Nephron (organoid): Measurements from ENCODE around the gene GNB1.

Source experiments
- H3K27ac Mint-ChIP-seq, 3 experiments: 2 replicates each; pipeline ENCODE4 v1.8.0; 2020; ENCODE audit warnings: mixed read lengths in 3 of 3, mild to moderate bottlenecking in 2 of 3, moderate library complexity in 1 of 3
- H3K27me3 Mint-ChIP-seq: 2 replicates; pipeline ENCODE4 v1.8.0; 2021; ENCODE audit warnings: low read depth, mild to moderate bottlenecking, moderate library complexity, mixed read lengths
- H3K36me3 Mint-ChIP-seq: 2 replicates; pipeline ENCODE4 v1.8.0; 2020; ENCODE audit warnings: low read depth, mixed read lengths
- H3K4me1 Mint-ChIP-seq: 2 replicates; pipeline ENCODE4 v1.8.0; 2020; ENCODE audit warnings: mixed read lengths
- H3K4me3 Mint-ChIP-seq, 3 experiments: 2 replicates each; pipeline ENCODE4 v1.8.0; 2020; ENCODE audit warnings: mild to moderate bottlenecking in 3 of 3, mixed read lengths in 3 of 3, moderate library complexity in 2 of 3
- H3K9me3 Mint-ChIP-seq: 2 replicates; pipeline ENCODE4 v1.8.0; 2020; ENCODE audit warnings: mixed read lengths
- TF ChIP-seq, protein P1 (sequence below), 3 experiments: fragments of 200-600 bp; sonication (generic); IDR thresholded peaks; one replicate each; pipeline ENCODE4 v1.5.0; 2021; ENCODE audit warnings: antibody characterized with exemption in 3 of 3; ENCODE audit not compliant: unreplicated experiment in 3 of 3

GNB1 gene

DNA sequence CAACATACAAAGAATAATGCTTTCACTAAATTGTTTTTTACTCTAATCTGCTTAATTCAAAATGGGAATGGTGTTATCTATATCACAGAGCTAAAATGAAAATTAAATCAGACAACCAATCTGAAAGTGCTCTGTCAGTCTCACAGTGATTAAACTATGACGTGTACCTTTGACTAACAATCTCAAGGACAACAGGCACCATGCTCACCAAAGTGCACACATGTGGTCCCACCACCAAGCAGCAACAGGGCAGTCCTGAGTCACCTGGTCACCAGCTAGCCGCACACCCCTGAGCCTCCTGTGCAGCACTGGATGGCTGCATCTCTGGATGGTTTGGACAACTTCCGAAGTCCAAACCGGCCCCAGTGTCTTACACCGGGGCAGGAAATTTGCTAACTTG is 58.1 kb downstream of the GNB1 start:
- Mint-ChIP-seq H3K9me3 (no peaks in the 10 kb centered on the region), H3K27me3 (no peaks in the 10 kb centered on the region), H3K36me3 (peaks cover 66% of the 10 kb centered on the region), H3K4me3 (no peak overlapping the region), H3K27ac (peak overlapping the region in 2 of 3 experiments; percentile 56 to 61), H3K4me1 (peaks cover 17% of the 10 kb centered on the region)
- TF ChIP-seq, protein P1, sequence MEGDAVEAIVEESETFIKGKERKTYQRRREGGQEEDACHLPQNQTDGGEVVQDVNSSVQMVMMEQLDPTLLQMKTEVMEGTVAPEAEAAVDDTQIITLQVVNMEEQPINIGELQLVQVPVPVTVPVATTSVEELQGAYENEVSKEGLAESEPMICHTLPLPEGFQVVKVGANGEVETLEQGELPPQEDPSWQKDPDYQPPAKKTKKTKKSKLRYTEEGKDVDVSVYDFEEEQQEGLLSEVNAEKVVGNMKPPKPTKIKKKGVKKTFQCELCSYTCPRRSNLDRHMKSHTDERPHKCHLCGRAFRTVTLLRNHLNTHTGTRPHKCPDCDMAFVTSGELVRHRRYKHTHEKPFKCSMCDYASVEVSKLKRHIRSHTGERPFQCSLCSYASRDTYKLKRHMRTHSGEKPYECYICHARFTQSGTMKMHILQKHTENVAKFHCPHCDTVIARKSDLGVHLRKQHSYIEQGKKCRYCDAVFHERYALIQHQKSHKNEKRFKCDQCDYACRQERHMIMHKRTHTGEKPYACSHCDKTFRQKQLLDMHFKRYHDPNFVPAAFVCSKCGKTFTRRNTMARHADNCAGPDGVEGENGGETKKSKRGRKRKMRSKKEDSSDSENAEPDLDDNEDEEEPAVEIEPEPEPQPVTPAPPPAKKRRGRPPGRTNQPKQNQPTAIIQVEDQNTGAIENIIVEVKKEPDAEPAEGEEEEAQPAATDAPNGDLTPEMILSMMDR (IDR thresholded peaks at IDR 0.05; ENCODE audit: unreplicated experiment in 3 of 3): no peak

DNA sequence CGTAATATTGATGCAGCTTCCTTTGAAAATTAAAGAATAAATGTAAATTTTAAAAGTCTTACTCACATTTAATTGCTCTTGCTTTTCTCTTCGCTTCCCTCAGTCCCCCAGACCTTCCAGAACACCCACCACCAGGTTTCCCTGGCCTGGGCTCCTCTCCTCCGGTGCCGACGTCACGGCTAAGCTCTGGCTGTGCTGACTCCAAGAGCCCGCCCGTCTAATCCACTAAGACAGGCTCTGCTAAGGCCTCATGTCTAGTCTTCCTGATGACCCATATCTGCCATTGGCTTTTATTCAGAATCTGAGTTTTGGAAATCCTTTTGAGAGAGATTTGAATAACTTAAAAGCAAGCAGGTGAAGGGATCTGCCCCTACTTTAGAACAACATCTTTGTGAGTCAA is 58.7 kb downstream of the GNB1 start:
- H3K27ac Mint-ChIP-seq: peak overlapping the region in 2 of 3 experiments; percentile 2 to 5
- H3K36me3 Mint-ChIP-seq: peaks cover 60% of the 10 kb centered on the region
- TF ChIP-seq, protein P1 (IDR thresholded peaks at IDR 0.05; ENCODE audit: unreplicated experiment in 3 of 3): no peak

DNA sequence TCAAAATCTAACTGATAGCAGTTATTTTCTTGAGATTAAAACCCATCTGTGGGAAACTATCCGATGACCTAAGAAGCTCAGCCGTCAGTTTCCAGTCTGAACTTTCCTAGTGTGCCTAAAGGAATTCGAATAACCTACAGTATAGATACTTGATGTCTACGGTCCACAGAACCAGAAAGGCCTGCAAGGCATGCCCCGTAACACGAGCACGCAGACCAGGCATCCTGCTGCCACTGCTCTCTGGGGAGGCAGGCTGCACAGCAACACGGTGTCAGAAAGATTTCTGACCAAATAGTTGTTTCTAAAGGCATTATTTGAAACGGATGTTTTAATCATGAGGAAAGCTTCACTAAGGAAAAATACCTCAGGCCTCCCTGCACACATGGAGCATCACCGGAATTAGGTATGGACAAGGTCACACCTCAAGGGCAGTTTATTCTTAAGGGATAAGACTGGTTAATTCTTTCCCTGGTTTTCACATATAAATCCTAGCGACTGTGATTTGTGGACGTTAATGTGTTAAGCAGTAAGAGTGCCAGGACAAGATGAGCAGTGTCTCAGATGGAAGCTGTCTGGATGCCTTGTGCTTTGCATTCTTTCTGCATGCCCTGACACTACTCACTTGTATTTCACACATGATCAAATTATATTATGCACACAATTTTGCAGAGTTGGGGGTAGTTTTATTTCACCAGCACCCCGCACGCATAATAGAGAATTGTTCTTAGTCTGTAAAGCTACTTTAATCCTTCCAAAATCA is 63.6 kb downstream of the GNB1 start:
- Mint-ChIP-seq H3K4me1 (peaks cover 5% of the 10 kb centered on the region), H3K27ac (peak overlapping the region; percentile 56 to 71 (median 58)), H3K4me3 (no peak overlapping the region), H3K27me3 (no peaks in the 10 kb centered on the region), H3K36me3 (peaks cover 48% of the 10 kb centered on the region), H3K9me3 (no peaks in the 10 kb centered on the region)
- TF ChIP-seq, protein P1 (IDR thresholded peaks at IDR 0.05; ENCODE audit: unreplicated experiment in 3 of 3): no peak

More for the DNA sequence above, 58.7 kb downstream of the GNB1 start:
- Mint-ChIP-seq H3K27me3 (no peaks in the 10 kb centered on the region), H3K4me3 (no peak overlapping the region), H3K4me1 (peaks cover 17% of the 10 kb centered on the region), H3K9me3 (no peaks in the 10 kb centered on the region)

DNA sequence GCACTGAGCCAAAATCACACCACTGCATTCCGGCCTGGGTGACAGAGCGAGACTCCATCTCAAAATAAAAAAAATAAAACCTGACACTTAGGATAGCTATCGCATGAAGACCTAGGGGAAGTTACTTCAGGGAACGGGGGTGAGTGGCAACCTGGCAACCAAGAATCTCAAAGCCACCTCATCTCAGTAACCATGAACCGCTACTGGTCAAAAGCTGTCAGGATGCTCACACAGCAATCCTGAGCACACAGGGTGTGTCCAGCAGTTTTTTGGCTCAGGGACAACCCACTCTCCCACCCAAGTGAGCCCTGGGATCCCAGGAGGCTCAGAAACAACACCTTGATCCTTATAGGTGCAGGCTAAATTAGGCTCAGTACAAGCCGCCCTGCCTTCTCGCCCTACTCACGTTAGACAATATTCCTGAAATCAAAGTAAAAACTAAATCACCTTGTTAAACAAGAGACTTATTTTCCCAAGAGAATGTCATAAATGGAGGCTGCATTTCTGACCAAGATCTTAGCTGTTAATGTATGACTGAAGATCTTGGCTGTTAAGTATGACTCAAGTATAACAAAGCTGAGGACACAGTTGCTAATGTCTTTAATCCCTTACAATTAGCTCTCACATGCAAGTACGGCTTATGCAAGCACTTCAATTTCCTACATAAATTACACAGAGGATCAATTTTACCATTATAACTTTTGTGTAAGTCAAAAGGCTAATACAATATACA is 64.4 kb downstream of the GNB1 start:
- H3K4me3 Mint-ChIP-seq: no peak overlapping the region
- no peaks in the 10 kb centered on the region for H3K9me3 Mint-ChIP-seq
- TF ChIP-seq, protein P1 (IDR thresholded peaks at IDR 0.05; ENCODE audit: unreplicated experiment in 3 of 3): no peak
- H3K27ac Mint-ChIP-seq: peak overlapping the region; percentile 24 to 71 (median 56)
- peaks cover 5% of the 10 kb centered on the region for H3K4me1 Mint-ChIP-seq
- H3K27me3 Mint-ChIP-seq: no peaks in the 10 kb centered on the region
- peaks cover 45% of the 10 kb centered on the region for H3K36me3 Mint-ChIP-seq

DNA sequence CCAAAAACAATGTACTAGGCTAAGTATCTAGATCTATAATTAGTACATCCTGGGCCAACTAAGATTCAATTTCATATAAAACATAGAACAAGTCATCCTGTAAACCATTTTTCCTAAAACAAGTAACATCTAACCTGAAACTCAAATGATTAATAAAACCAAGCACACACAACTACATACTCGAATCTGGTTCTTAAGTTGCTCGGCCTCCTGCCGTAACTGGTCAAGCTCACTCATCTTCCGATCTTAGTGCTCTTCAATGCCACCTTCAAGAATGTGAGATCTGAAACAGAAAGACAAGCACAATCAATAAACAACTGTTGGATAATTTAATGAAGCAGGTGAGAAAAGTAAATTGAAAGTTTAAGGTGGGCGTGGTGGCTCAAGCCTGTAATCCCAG is 65.7 kb downstream of the GNB1 start:
- no peak overlapping the region for H3K4me3 Mint-ChIP-seq
- H3K27ac Mint-ChIP-seq: peak overlapping the region in 2 of 3 experiments; percentile 2 to 11
- H3K9me3 Mint-ChIP-seq: no peaks in the 10 kb centered on the region
- H3K36me3 Mint-ChIP-seq: peaks cover 43% of the 10 kb centered on the region
- peaks cover 5% of the 10 kb centered on the region for H3K4me1 Mint-ChIP-seq
- TF ChIP-seq, protein P1 (IDR thresholded peaks at IDR 0.05; ENCODE audit: unreplicated experiment in 3 of 3): no peak
- no peaks in the 10 kb centered on the region for H3K27me3 Mint-ChIP-seq
